Activated T-helper 1 cell treated with anti-CD3 and anti-CD28 coated beads, Interleukin-2, amount 50 U/mL, for 16 hours (primary cell): ENCODE results near the gene SPRY1.

Experiments
- DNase-seq, 2 donors: peaks; one replicate each; pipeline ENCODE4 v3.0.0-alpha.2; 2020; ENCODE audit warnings: low read depth in 1 of 2, low spot score in 1 of 2

Gene SPRY1

DNA sequence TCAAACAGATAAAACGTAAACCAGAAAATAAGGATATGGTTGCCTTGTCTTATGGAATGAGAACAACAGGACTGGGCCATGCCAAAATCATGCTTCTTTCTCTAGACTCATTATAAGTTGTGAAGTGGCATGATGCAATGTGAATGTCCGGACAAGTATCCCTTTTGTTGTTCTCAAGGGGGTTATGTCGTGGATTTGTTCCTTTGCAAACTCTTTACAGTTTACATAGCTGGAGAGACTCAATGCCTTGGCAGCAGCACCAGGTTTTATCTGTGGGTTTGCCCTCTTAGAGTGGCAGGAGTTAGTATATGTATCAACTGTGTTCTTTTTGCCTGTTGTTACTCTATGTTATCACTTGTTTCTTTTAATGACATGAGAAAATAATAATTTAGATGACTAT is 41.4 kb downstream of the SPRY1 start:
- no peak for DNase-seq

DNA sequence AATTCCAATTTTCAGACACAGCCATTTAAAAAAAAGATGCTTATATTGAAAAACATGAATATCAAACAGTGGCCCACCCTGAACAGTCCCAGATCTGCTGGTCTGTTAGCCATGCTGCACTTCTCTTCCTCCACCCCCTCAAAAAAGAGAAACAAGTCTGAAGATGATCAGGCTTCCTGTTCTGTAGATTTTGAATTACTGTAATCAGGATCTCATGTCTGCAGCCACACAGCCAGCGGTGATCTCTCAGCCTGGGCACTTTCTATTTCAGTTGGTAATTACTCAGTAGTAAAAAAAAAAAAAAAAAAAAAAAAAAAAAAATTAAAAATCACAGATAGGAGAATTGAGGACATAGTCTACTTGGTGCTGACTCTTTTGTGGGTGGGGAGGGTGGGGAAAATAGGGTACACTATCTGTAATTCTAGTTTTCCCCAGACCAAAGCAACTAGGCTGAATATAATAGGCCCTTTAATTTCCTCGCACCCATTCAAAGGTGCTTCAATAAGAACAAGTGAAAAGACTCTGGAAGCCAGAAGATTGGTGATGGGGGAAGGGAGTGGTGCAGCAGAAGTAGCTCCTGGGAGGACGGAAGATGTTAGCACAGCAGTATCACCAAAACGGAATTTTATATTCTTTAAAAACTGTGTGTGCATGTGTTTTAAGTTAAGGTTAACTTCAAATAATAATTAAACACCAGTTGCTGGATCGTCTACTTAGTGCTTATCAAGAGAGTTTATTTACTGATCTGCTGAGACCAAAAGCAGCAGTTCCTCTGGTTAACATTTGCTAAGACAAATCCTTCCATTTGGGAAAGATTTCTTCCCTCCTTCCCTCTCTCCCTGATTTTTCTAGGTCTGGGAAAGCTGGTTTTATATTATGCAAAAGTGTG is 47.0 kb downstream of the SPRY1 start:
- no peak for DNase-seq

DNA sequence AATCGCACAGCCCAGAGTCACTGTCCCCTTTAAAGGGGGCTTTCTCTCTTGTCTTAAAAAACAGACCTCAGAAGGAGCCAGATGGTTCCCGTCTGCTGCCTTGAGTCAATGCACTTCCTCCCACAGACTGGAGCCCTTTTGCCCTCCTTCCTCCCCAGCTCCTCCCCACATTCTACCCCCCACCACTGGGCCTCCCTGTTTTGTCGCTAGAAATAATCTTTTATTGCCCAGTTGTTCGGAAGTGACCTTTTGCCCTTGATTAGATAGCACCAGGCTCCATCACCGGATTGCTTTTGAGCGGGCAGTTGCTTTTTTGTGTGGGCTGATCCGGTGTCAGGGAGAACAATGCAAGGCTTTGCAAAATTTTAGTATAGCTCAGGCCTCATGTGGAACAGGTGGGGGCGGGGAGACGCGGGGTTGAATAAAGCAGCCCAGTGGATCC is 47.7 kb downstream of the SPRY1 start:
- no peak for DNase-seq

DNA sequence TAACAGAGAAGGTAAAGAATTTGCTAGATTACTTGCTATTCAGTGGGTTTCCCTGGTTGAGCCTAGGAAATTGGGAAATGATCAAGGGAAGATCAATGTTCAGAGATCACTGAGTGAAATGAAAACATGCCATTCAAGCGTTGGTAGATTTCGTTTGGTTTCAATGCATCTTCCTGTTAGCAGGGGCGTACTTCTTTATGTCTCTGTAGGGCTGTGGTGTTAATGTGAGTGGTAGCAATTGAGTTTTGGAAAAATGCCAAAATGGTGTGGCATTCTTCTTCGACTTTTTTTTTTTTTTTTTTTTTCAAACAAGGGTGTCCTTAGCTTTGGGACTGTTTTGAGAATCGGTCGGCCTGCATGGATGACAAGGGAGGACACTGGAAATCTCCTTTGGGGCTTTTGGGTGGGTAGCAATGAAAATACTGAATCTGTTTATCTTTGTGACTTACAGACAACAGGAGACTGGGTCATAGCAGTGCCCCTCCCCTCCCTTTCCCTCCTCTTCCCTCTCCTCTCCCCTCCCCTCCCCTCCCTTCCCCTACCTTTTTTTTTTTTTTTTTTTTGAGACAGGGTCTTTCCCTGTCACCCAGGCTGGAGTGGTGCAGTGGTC is 50.4 kb downstream of the SPRY1 start:
- no peak for DNase-seq

DNA sequence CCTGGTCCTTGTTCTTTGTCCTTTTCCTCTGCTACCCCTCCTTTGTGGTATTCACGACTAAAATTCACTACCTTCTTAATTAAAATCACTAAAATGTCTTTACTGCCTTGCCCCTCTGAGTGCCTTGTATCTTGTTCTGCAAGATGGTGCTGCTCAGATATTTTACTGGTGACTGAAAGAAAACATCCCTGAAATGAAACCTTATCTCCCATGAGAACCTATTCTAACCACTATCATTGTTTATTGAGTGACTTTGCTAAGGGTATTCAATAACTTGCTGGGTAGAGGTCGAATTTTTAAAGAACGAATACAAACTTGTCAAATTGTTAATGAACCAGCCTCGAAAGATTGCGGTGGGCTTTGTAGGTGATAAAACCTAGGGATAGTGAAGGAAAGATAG is 52.8 kb downstream of the SPRY1 start:
- no peak for DNase-seq

DNA sequence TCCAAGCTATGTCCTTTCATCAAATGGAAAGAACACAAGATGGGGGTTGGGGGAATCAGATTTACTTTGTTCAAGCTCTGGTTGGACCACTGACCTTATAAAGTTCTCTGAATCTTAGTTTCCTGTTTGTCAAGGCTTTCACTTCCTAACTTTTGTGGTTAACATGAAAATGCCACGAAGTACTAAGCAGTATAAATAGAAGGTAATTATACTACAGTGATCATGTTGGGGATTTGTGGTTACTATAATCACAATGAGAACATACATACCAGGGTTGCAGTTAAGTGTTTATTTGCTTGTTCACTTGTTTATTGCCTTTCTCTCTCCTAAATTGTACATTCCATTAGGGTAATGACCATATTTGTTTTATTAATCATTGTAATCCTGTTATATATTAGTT is 53.2 kb downstream of the SPRY1 start:
- no peak for DNase-seq

DNA sequence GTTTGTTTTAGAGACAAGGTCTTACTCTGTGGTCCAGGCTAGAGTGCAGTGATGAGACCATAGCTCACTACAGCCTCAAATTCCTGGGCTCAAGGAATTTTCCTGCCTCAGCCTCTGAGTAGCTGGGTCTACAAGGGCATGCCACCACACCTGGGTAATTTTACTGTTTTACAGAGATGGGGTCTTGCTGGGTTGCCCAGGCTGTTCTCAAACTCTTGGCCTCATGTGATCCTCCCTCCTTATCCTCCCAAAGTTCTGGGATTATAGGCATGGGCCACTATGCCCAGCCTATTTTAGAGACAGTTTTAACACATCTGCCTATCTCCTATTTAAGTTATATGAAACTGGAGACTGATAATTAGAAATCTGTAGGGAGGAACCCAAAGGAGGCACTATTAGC is 53.8 kb downstream of the SPRY1 start:
- no peak for DNase-seq

DNA sequence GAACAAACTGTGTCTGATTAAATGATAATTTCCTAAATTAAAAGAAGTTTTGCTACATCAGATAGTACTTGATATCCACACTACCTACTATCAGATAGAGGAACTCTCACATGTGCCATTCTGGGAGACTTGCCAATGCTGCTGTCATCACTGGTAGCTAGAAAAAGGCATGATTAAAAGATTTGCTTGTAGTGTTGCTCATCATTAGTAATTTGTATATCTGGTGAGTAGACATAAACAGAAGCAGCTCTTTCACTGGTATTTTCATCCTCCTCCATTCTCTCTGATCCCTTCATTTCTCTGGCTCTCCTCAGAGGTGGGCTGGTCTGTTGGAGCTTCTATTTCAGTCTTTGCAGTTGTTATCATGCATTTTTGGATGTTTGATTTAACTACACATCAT is 56.0 kb downstream of the SPRY1 start:
- DNase-seq: no peak

DNA sequence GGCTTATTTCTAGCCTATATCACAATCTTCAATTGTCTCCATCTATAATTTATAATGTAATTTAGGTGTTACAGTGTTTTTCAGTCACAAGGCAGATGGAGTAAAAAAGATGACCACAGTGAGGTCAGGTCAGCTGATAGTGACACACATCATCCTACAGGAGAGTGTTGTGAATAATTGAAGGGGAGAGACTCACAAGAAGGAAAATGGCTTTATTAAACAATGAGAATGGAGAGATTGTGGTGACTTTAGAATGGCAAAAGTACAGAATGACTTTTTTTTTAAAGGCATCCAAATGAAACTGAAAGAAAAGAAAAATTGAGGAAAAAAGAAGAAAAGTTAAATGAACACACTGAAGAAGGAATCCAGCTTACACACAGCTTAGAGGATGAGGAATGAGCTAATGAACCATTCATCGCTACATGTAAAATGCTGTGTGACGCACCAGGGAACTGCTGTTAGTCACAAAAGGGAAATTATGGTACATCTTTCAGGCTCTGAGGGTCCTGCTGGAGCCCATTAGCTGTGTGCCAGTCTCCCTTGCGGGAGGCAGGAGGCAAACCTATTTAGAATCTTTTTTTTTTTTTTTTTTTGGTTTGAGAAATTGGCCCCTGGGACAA is 56.6 kb downstream of the SPRY1 start:
- DNase-seq: no peak
